MCF 10A (cell line): ENCODE results near the gene MOB3B. TPM values are rescaled to one million over a fixed set of nuclear protein-coding genes. Genes with fewer than 3 reads are reported as not detected.

ENCODE experiments used
- BruUV-seq: library from RNA; stranded (reverse); fragments of 400-500 nt; replicated peaks from 2 replicates; lab custom pipeline; 2021; lab: Mats Ljungman, UMichigan
- CTCF ChIA-PET: fragments of 300-600 bp; sonication (Branson Sonifier 250); formaldehyde crosslinking; extraction: SDS; loops from one replicate; lab custom pipeline; 2021; ENCODE audit warnings: antibody characterized with exemption, inconsistent platforms; lab: Yijun Ruan, JAX
- POLR2A ChIA-PET: fragments of 300-600, 350-650 bp; sonication (Branson Sonifier 250); formaldehyde crosslinking; extraction: SDS; loops from one replicate; lab custom pipeline; 2020; ENCODE audit warnings: antibody characterized with exemption, inconsistent platforms; lab: Yijun Ruan, JAX
- DNase-seq: peaks from one replicate; pipeline ENCODE4 v3.0.0-alpha.2; 2018; ENCODE audit not compliant: unreplicated experiment
- H3K27ac Mint-ChIP-seq: one replicate; pipeline ENCODE4 v1.8.0; 2022; ENCODE audit warnings: mild to moderate bottlenecking, low read depth, mixed read lengths; ENCODE audit not compliant: unreplicated experiment
- H3K27me3 Mint-ChIP-seq: one replicate; pipeline ENCODE4 v1.8.0; 2022; ENCODE audit warnings: mixed read lengths; ENCODE audit not compliant: insufficient read depth, unreplicated experiment
- H3K36me3 Mint-ChIP-seq: one replicate; pipeline ENCODE4 v1.8.0; 2022; ENCODE audit warnings: mild to moderate bottlenecking, moderate library complexity, mixed read lengths; ENCODE audit not compliant: insufficient read depth, unreplicated experiment
- H3K4me1 Mint-ChIP-seq: one replicate; pipeline ENCODE4 v1.8.0; 2022; ENCODE audit warnings: mixed read lengths; ENCODE audit not compliant: insufficient read depth, unreplicated experiment
- H3K4me3 Mint-ChIP-seq: one replicate; pipeline ENCODE4 v1.8.0; 2022; ENCODE audit warnings: mild to moderate bottlenecking, moderate library complexity, mixed read lengths; ENCODE audit not compliant: unreplicated experiment
- H3K9me3 Mint-ChIP-seq: one replicate; pipeline ENCODE4 v1.8.0; 2022; ENCODE audit warnings: mixed read lengths; ENCODE audit not compliant: unreplicated experiment
- intact Hi-C: fragments of 100-400 bp; cut with micrococcal nuclease; formaldehyde crosslinking; loops from 2 replicates; pipeline ENCODE4 v1.14.1; 2022
- total RNA-seq: library from RNA; stranded (reverse); gene quantifications from 2 replicates; pipeline ENCODE4 v1.2.3, GENCODE V29; 2022
- TF ChIP-seq, protein P1 (sequence below): fragments of 200-600 bp; IDR thresholded peaks from one replicate; pipeline ENCODE4 v1.8.0; 2022; ENCODE audit warnings: antibody characterized with exemption, mild to moderate bottlenecking; ENCODE audit not compliant: unreplicated experiment

Gene MOB3B
- total RNA-seq, 1 experiment from 2014 or later = 3.7 TPM

DNA sequence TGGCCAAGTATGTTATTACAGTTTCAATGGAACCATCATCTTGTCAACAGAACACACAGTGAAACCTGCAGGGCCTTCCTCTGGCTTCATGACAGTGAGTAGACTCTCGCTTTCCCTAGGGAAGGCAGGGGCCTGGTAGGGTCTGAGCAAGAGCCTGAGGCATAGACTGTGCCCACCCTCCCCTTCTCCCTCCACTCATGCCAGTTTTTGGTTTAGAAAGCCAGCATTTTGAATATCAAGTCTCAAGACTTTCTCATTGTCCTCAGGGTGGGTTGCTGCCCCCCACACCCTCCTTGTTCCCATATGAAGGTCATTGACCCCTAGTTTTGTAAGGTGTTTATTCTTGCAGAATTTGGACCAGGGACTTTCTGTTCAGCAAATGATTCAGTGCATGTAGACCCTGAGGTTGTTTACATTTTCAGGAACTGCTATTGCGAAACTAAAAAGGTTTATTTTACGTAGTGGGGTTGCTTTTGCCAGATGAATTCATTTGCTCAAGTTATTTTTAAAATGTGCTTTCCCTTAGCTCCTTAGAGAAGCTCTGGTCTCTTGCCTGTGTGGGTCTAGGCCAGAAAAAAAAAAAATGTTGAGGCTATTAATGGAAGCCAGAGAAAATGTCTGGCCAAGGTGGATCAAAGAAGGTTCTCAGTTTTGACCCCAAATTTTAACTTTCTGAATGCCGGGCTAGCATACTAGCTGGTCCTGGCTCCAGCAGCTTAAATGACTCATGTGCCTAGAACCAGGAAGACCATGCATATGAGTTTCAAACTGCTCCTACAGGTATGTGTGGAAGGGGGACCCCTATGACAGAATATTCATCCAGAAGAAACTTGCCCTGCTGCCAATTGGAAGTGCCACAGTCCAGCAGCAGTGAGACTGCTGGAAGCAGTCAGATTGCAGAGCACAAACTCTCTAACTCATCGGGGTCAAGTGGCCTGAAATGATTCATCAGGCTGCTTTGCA lies 10.1 kb upstream of the MOB3B start:
- Mint-ChIP-seq H3K4me3 (peak overlapping the region; percentile 63), H3K27me3 (no peaks in the 10 kb centered on the region), H3K27ac (peak overlapping the region; percentile 98), H3K36me3 (peaks cover 6% of the 10 kb centered on the region), H3K4me1 (peaks cover 32% of the 10 kb centered on the region), H3K9me3 (no peaks in the 10 kb centered on the region)
- no TSS peak for BruUV-seq
- CTCF ChIA-PET = interaction anchor here (0.7 to 7.9 kb wide), 8 partner anchors 8 to 255 kb away, joined by 3 to 45 read pairs (median 6); partner anchors contain the start of gene MOB3B
- TF ChIP-seq, protein P1, sequence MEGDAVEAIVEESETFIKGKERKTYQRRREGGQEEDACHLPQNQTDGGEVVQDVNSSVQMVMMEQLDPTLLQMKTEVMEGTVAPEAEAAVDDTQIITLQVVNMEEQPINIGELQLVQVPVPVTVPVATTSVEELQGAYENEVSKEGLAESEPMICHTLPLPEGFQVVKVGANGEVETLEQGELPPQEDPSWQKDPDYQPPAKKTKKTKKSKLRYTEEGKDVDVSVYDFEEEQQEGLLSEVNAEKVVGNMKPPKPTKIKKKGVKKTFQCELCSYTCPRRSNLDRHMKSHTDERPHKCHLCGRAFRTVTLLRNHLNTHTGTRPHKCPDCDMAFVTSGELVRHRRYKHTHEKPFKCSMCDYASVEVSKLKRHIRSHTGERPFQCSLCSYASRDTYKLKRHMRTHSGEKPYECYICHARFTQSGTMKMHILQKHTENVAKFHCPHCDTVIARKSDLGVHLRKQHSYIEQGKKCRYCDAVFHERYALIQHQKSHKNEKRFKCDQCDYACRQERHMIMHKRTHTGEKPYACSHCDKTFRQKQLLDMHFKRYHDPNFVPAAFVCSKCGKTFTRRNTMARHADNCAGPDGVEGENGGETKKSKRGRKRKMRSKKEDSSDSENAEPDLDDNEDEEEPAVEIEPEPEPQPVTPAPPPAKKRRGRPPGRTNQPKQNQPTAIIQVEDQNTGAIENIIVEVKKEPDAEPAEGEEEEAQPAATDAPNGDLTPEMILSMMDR = no peak
- POLR2A ChIA-PET = interaction anchor here (0.6 to 3.6 kb wide), 21 partner anchors 10 to 511 kb away, joined by 3 to 34 read pairs (median 5); partner anchors contain the start of genes C9orf72 and MOB3B
- intact Hi-C loops = no loop called here
- DNase-seq = peak; percentile 90

DNA sequence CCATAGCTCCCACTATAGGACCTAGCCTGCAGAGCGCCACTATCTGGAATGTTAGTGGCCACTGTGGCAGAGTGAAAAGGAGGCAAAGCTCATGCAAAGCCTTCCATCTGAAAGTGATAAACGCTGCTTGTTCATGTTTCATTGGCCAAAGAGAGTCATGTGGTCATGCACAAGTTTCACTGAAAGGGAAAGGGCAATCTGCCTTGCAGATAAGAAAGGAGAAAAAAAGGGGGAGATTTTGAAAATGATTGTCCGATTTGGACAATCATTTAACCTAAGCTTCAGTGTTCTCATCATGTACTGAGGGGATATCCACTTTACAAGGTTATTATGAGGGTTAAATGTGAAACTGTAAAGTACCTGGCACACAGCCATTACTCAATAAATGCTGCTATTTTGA lies 9.0 kb upstream of the MOB3B start:
- TF ChIP-seq, protein P1 = no peak
- no peaks in the 10 kb centered on the region for H3K9me3 Mint-ChIP-seq
- intact Hi-C loops = no loop called here
- peaks cover 6% of the 10 kb centered on the region for H3K36me3 Mint-ChIP-seq
- H3K27me3 Mint-ChIP-seq = no peaks in the 10 kb centered on the region
- H3K4me3 Mint-ChIP-seq = no peak overlapping the region
- H3K27ac Mint-ChIP-seq = peak overlapping the region; percentile 98
- DNase-seq = no peak
- no TSS peak for BruUV-seq
- peaks cover 35% of the 10 kb centered on the region for H3K4me1 Mint-ChIP-seq
- ChIA-PET CTCF (interaction anchor here (0.8 to 7.9 kb wide), 6 partner anchors 9 to 206 kb away, joined by 3 to 45 read pairs (median 10); partner anchors contain the start of genes IFNK and MOB3B), POLR2A (interaction anchor here (0.7 to 3.6 kb wide), 8 partner anchors 8 to 152 kb away, joined by 4 to 34 read pairs (median 8); partner anchors contain the start of gene MOB3B)

DNA sequence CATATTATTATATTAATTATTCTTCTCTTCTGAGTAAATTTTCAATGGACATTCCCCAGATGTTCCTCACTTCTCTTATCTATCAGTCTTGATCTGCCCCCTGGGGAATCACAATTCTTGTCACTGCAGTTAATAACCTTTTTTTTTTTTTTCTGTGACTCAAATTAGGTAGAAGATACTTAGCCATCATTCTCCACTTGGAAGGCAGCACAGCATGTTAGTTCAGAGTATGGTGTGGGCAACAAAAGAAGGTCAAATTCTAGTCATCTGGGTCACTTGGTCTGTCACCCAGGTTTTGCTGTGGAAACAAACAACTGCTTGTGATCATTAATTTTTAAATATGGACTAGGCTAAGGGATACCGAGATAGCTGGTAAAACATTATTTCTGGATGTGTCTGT lies 8.1 kb upstream of the MOB3B start:
- H3K9me3 Mint-ChIP-seq = no peaks in the 10 kb centered on the region
- BruUV-seq = no TSS peak
- H3K27me3 Mint-ChIP-seq = no peaks in the 10 kb centered on the region
- TF ChIP-seq, protein P1 = no peak
- H3K4me3 Mint-ChIP-seq = no peak overlapping the region
- H3K27ac Mint-ChIP-seq = peak overlapping the region; percentile 12
- ChIA-PET CTCF (interaction anchor here (0.6 to 7.9 kb wide), 8 partner anchors 8 to 562 kb away, joined by 3 to 45 read pairs (median 6); partner anchors contain the start of gene MOB3B), POLR2A (interaction anchor here (1.1 to 3.6 kb wide), 4 partner anchors 8 to 151 kb away, joined by 4 to 34 read pairs (median 12); partner anchors contain the start of gene MOB3B)
- peaks cover under 1% of the 10 kb centered on the region for H3K36me3 Mint-ChIP-seq
- intact Hi-C loops = no loop called here
- peaks cover 35% of the 10 kb centered on the region for H3K4me1 Mint-ChIP-seq
- no peak for DNase-seq

DNA sequence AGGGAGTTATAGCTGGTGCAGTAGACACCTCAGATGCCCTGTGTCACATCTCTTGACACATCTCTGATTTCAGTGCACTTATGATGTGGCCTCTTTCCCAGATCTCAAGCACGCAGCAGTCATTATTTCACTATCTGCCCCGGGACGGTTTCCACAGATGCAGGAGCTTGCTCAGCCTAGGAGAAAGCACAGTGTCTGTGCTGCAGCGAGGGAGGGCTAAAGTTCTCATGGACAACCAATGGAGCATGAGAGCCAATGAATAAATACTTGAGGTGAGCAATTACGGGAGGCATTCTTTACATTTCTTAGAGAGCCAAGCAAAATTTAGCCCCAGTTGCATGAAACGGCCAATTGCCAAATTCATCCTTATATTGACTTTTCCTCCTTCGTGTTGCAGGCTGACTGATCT lies 7.4 kb upstream of the MOB3B start:
- TF ChIP-seq, protein P1 = no peak
- DNase-seq = no peak
- Mint-ChIP-seq H3K27ac (no peak overlapping the region), H3K36me3 (no peaks in the 10 kb centered on the region), H3K27me3 (no peaks in the 10 kb centered on the region), H3K9me3 (no peaks in the 10 kb centered on the region), H3K4me3 (no peak overlapping the region), H3K4me1 (peaks cover 35% of the 10 kb centered on the region)
- intact Hi-C loops = no loop called here
- CTCF ChIA-PET = interaction anchor here (0.6 to 7.9 kb wide), 4 partner anchors 50 to 275 kb away, joined by 3 to 45 read pairs (median 3); no protein-coding TSS in a partner anchor
- BruUV-seq = no TSS peak
- POLR2A ChIA-PET = no interaction called here
